Measurements from ENCODE around the gene C2orf72.

- no peak for TF ChIP-seq CTCF (conservative IDR thresholded peaks at IDR 0.05; ENCODE audit: low read length)
- TF ChIP-seq EZH2phosphoT487 (IDR thresholded peaks at IDR 0.05; ENCODE audit: borderline replicate concordance): no peak
Observed at GRCh38 chr2:231047274-231047922, 10.1 kb downstream of the C2orf72 start.
